Upper lobe of left lung (tissue), 6 donors: ENCODE measurements around the gene MYO1H. TPM values are rescaled to one million over a fixed set of nuclear protein-coding genes. Genes with fewer than 3 reads are reported as not detected.

Experiments
- ATAC-seq, 2 donors: fragments of 200-7000 bp; cut with Tn5 transposase; one replicate each; pipeline ENCODE4 v1.9.1; 2022; ENCODE audit warnings: mild to moderate bottlenecking in 2 of 2, moderate library complexity in 2 of 2; ENCODE audit not compliant: low FRiP score in 2 of 2
- DNase-seq, 2 donors: peaks; one replicate each; pipeline ENCODE4 v3.0.0-alpha.2; 2019 to 2020
- H3K27ac ChIP-seq, 4 donors: fragments of 200-600 bp; sonication (generic); one replicate each; pipeline ENCODE4 v1.5.1; 2016 to 2019
- H3K27me3 ChIP-seq, 4 donors: fragments of 200-600 bp; sonication (generic); one replicate each; pipeline ENCODE4 v1.5.1; 2017 to 2019
- H3K36me3 ChIP-seq, 4 donors: fragments of 200-600 bp; sonication (generic); one replicate each; pipeline ENCODE4 v1.5.1; 2016 to 2019
- H3K4me1 ChIP-seq, 4 donors: fragments of 200-600 bp; sonication (generic); one replicate each; pipeline ENCODE4 v1.5.1; 2018 to 2019
- H3K4me3 ChIP-seq, 4 donors: fragments of 200-600 bp; sonication (generic); one replicate each; pipeline ENCODE4 v1.5.1; 2017 to 2019; ENCODE audit warnings: mild to moderate bottlenecking in 2 of 4, moderate library complexity in 1 of 4
- H3K9me3 ChIP-seq, 4 donors: fragments of 200-600 bp; sonication (generic); one replicate each; pipeline ENCODE4 v1.5.1; 2018 to 2019
- CTCF ChIP-seq, 6 experiments: fragments of 450-650 bp in 4 of 6; fragments of 200-600 bp in 2 of 6; sonication (generic) in 2 of 6; IDR thresholded peaks; one replicate each; pipeline ENCODE4 v1.5.1; 2016 to 2019; ENCODE audit warnings: antibody characterized with exemption in 6 of 6
- EP300 ChIP-seq, 4 donors: sonication (generic); formaldehyde crosslinking; IDR thresholded peaks; one replicate each; pipeline ENCODE4 v1.5.1; 2017; ENCODE audit warnings: antibody characterized with exemption in 4 of 4, control low read depth in 2 of 4
- POLR2A ChIP-seq, 4 donors: fragments of 450-650 bp; IDR thresholded peaks; one replicate each; pipeline ENCODE4 v1.5.1; 2016 to 2017; ENCODE audit warnings: antibody characterized with exemption in 4 of 4, mild to moderate bottlenecking in 2 of 4
- POLR2AphosphoS5 ChIP-seq, 2 donors: sonication (generic); formaldehyde crosslinking; IDR thresholded peaks; one replicate each; pipeline ENCODE4 v1.5.1; 2017; ENCODE audit warnings: antibody characterized with exemption in 2 of 2
- WGBS, 2 donors: methylation state at CpG; one replicate each; pipeline ENCODE4 v1.1.5; 2017 to 2018; 5-methylcytosine and 5-hydroxymethylcytosine counted together
- total RNA-seq, 6 donors: library from RNA; depleted of rRNA in 4 of 6; stranded (reverse); fragments of >200 nt in 4 of 6; gene quantifications; one replicate each; pipeline versions ENCODE4 v1.1.0 to v1.2.1, GENCODE V29; 2016 to 2021
- donor health status: DM: no; HTN: no; CAD: no; lungs with moderate emphysema.
- donor health status: DM: no; HTN: yes; CAD: no; lungs with severe emphysema.

MYO1H gene
- total RNA-seq, 6 donors from 2014 or later, result 0.17 to 0.51 (median 0.46) TPM; not detected in 3

GRCh38 chr12:109418848-109419480 is 71.3 kb downstream of the MYO1H start:
- H3K9me3 ChIP-seq, result no peaks in the 10 kb centered on the region
- ATAC-seq (no peak), DNase-seq (no peak)
- H3K4me1 ChIP-seq, result no peaks in the 10 kb centered on the region
- no peaks in the 10 kb centered on the region for H3K27me3 ChIP-seq
- H3K27ac ChIP-seq, result no peak overlapping the region
- no peak for TF ChIP-seq POLR2A (IDR thresholded peaks at IDR 0.05)
- TF ChIP-seq POLR2AphosphoS5 (IDR thresholded peaks at IDR 0.05), result no peak
- TF ChIP-seq EP300 (IDR thresholded peaks at IDR 0.05), result no peak
- TF ChIP-seq CTCF (IDR thresholded peaks at IDR 0.05), result no peak
- H3K36me3 ChIP-seq, result no peaks in the 10 kb centered on the region
- H3K4me3 ChIP-seq, result no peak overlapping the region
- WGBS, 2 donors, result 78% methylated on average over 4 of the region's 4 CpGs

- no peaks in the 10 kb centered on the region for H3K27me3 ChIP-seq
- no peak for ATAC-seq
- H3K36me3 ChIP-seq, result no peaks in the 10 kb centered on the region
- no peak overlapping the region for H3K4me3 ChIP-seq
- no peaks in the 10 kb centered on the region for H3K9me3 ChIP-seq
- no peak for TF ChIP-seq POLR2A (IDR thresholded peaks at IDR 0.05)
- no peak for TF ChIP-seq EP300 (IDR thresholded peaks at IDR 0.05)
- TF ChIP-seq POLR2AphosphoS5 (IDR thresholded peaks at IDR 0.05), result no peak
- no peak for TF ChIP-seq CTCF (IDR thresholded peaks at IDR 0.05)
- H3K4me1 ChIP-seq, result no peaks in the 10 kb centered on the region
- DNase-seq, result no peak
- WGBS, 2 donors, result 56 to 65% methylated on average over 8 of the region's 8 CpGs
- no peak overlapping the region for H3K27ac ChIP-seq
These were observed 73.8 kb downstream of the MYO1H start for GRCh38 chr12:109421355-109422087.

GRCh38 chr12:109422251-109422650 is 74.6 kb downstream of the MYO1H start:
- WGBS, 2 donors, result 31 to 38% methylated on average over 4 to 10 of the region's 10 CpGs
- no peak overlapping the region for H3K27ac ChIP-seq
- H3K9me3 ChIP-seq, result no peaks in the 10 kb centered on the region
- no peaks in the 10 kb centered on the region for H3K36me3 ChIP-seq
- ATAC-seq, result no peak
- no peaks in the 10 kb centered on the region for H3K27me3 ChIP-seq
- no peak for TF ChIP-seq POLR2A (IDR thresholded peaks at IDR 0.05)
- TF ChIP-seq EP300 (IDR thresholded peaks at IDR 0.05), result no peak
- no peak for TF ChIP-seq POLR2AphosphoS5 (IDR thresholded peaks at IDR 0.05)
- no peak for TF ChIP-seq CTCF (IDR thresholded peaks at IDR 0.05)
- H3K4me1 ChIP-seq, result no peaks in the 10 kb centered on the region
- no peak overlapping the region for H3K4me3 ChIP-seq
- DNase-seq, result no peak

- Histone ChIP-seq H3K9me3 (no peaks in the 10 kb centered on the region), H3K27me3 (no peaks in the 10 kb centered on the region), H3K36me3 (no peaks in the 10 kb centered on the region), H3K4me3 (no peak overlapping the region), H3K4me1 (no peaks in the 10 kb centered on the region), H3K27ac (no peak overlapping the region)
- TF ChIP-seq CTCF (IDR thresholded peaks at IDR 0.05) (no peak), EP300 (IDR thresholded peaks at IDR 0.05) (no peak)
- DNase-seq (no peak), ATAC-seq (no peak)
- 86 to 88% methylated on average over 9 of the region's 9 CpGs for WGBS, 2 donors
These were observed 75.7 kb downstream of the MYO1H start for GRCh38 chr12:109423392-109423791.
